GM19193 (cell line): Measurements from ENCODE around the gene CDH15.

Experiments used
- POLR2A ChIP-seq: IDR thresholded peaks from 4 replicates; pipeline ENCODE4 v1.6.1; 2011; ENCODE audit not compliant: insufficient read depth, insufficient read length; ENCODE audit errors: extremely low read depth

Gene CDH15

DNA sequence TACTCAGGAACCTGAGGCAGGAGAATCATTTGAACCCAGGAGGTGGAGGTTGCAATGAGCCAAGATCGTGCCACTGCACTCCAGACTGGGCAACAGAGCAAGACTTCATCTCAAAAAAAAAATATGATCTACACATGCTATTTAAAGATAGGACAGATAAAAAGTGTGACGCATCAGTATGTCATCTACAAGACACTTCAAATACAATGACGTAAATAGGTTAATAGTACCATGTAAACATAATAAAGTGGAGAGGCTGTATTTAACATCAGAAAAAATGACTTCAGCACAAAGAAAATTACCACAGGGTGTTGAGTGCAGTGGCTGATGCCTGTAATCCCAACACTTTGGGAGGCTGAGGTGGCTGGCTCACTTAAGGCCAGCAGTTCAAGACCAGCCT is 66.2 kb downstream of the CDH15 start:
- TF ChIP-seq POLR2A, result no peak

DNA sequence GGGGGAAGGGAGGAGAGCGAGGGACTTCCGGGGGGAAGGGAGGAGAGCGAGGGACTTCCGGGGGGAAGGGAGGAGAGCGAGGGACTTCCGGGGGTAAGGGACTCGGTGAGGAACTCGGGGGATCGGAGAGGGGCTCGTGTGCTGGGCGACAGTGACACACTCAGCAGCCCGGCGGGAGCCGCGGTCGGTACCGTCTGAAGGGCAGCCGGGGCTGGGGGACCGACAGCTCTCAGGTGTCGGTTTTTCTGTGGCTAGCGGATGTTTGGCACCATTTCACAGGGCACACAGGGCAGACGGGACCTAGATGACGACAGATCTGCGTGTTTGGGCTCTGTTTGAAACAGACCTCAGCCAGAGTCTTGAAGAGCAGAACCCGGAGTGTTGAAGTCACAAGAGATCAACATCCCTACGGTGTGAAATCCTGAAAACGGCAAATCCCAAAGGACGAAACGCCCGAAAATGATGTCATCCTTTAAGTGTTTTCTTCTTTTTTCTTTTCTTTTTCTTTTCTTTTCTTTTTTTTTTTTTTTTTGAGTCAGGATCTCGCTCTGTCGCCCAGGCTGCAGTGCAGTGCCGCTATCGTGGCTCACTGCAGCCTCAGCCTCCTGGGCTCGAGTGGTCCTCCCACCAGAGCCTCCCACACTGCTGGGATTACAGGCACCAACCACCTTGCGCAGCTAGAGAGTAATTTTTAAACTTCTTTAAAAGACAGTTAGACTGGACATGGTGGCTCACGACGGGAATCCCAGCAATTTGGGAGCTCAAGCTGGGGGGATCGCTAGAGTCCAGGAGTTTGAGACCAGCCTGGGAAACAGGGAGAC is 69.8 kb downstream of the CDH15 start:
- TF ChIP-seq POLR2A, result peak; percentile 96

GRCh38 chr16:89242795-89243200 is 71.2 kb downstream of the CDH15 start:
- TF ChIP-seq POLR2A, result no peak

GRCh38 chr16:89243664-89244063 is 72.1 kb downstream of the CDH15 start:
- no peak for TF ChIP-seq POLR2A

DNA sequence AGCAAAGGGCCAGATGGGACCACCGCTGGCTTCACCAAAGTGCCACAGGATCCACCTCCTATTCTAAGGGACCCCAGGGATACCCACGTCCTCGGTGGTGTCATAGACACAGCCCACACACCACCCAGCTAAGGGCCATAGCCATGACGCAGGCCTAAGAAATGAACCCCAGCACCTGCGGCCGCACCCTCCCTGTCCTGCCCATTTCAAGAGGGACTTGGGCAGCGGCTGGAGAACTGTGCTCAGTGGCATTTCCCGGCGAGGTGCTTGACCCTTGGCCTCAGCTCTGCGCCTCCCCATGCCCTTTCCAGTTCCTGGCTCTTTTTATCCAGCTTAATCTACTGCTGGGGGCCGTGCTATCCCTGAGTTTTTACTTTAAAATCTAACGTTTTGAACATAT is 73.2 kb downstream of the CDH15 start:
- TF ChIP-seq POLR2A, result no peak
